SK-MEL-5 (cell line): ENCODE data around the gene GTF3C5. TPM values are rescaled to one million over a fixed set of nuclear protein-coding genes. Genes with fewer than 3 reads are reported as not detected.

ENCODE experiments used
- DNase-seq: peaks from one replicate; pipeline ENCODE4 v3.0.0-alpha.2; 2016; ENCODE audit warnings: low read depth, low spot score
- in situ Hi-C: cut with HindIII; loops from 2 replicates; pipeline ENCODE4 v1.10.0; 2016; ENCODE audit warnings: low sequenced_read_pairs, high pct_unique_total_duplicates, low pct_unique_long_range_greater_than_20kb
- small RNA-seq, 2 experiments: library from RNA; depleted of rRNA; stranded (forward); fragments of <200 nt; gene quantifications; one replicate each; pipeline ENCODE3, GENCODE V24; 2014
- total RNA-seq: library from RNA; depleted of rRNA; stranded (reverse); fragments of >200 nt; shearing (Covaris generic); gene quantifications from 2 replicates; pipeline ENCODE4 v1.2.3, GENCODE V29; 2014; rRNA removed

The GTF3C5 gene
- total RNA-seq, 1 experiment from 2014 or later: 64.3 TPM

GRCh38 chr9:133107245-133107722, 76.5 kb downstream of the GTF3C5 start:
- DNase-seq: no peak
- in situ Hi-C loops: no loop called here

Small RNA genes within 50 kb of the gene (small RNA-seq; reads per million reads assigned to genes)
- 0 reads per million in 2 experiments for gene MIR6877

Other genes with a start within 250 kb of the GTF3C5 start
- gene AK8, start 152.7 kb upstream of the GTF3C5 start, total RNA-seq: 0.21 TPM in 1 of 2 replicates, not detected in the other
- 3.4 and 4.7 TPM in 2 replicates for gene SPACA9, start 152.1 kb upstream of the GTF3C5 start, total RNA-seq
- gene TSC1, start 86.4 kb upstream of the GTF3C5 start, total RNA-seq: 38.0 and 45.6 TPM in 2 replicates
- 0.05 and 0.74 TPM in 2 replicates for gene GFI1B, start 52.3 kb upstream of the GTF3C5 start, total RNA-seq
- gene CEL, start 31.0 kb downstream of the GTF3C5 start, total RNA-seq: 0.11 TPM in 1 of 2 replicates, not detected in the other
- 22.4 and 26.6 TPM in 2 replicates for gene RALGDS, start 90.2 kb downstream of the GTF3C5 start, total RNA-seq
- gene GBGT1, start 132.9 kb downstream of the GTF3C5 start, total RNA-seq: not detected in 2 replicates
- gene OBP2B, start 178.3 kb downstream of the GTF3C5 start, total RNA-seq: not detected in 2 replicates
- not detected in 2 replicates for gene ABO, start 244.2 kb downstream of the GTF3C5 start, total RNA-seq